NCI-H2227 (cell line): ENCODE results near the gene ZNF236.
A peak's percentile ranks its signal among the peaks of the same experiment; 100 is the strongest.

Experiments
- DNase-seq: peaks from one replicate; lab custom pipeline; 2025; ENCODE audit not compliant: unreplicated experiment; lab: John Stamatoyannopoulos, UW

The ZNF236 gene

GRCh38 chr18:76970770-76971559 lies 148.6 kb downstream of the ZNF236 start:
- DNase-seq: no peak

- DNase-seq: no peak
Observed at GRCh38 chr18:76972241-76972640, 149.9 kb downstream of the ZNF236 start.

DNA sequence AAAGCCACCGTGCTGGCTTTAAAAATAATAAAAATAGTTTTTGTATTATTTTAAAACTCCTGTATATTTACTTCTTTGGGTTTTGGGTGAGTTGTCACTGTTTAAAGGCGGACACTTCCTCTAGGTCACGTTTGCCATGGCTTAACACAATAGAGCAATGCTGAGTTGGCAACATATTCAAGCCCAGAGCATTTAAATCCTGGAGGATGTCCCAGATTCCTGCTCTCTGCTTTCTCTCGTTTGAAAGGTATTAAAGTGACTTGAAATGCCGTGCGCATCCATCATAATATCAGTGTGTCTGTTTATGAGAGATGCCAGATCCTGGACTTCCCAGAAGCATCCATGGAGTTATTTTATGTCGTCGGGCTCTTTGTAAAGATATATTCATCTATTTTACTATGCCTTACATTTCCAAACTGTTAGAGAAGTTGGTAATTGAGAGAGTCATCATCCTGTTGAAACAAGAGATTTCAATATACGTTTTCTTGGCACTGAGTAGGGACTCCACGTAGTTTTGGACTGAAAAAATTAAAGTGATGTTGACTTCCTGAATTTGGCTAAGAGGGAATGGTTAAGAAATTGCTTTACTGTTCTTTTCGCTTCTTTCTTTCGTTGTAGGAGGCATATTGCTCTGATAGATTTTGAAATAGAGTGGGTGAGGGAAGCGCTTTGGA lies 150.6 kb downstream of the ZNF236 start:
- no peak for DNase-seq

- no peak for DNase-seq
Observed at GRCh38 chr18:76973520-76974266, 151.3 kb downstream of the ZNF236 start.

- no peak for DNase-seq
Observed at GRCh38 chr18:76974386-76974785, 152.0 kb downstream of the ZNF236 start.

DNA sequence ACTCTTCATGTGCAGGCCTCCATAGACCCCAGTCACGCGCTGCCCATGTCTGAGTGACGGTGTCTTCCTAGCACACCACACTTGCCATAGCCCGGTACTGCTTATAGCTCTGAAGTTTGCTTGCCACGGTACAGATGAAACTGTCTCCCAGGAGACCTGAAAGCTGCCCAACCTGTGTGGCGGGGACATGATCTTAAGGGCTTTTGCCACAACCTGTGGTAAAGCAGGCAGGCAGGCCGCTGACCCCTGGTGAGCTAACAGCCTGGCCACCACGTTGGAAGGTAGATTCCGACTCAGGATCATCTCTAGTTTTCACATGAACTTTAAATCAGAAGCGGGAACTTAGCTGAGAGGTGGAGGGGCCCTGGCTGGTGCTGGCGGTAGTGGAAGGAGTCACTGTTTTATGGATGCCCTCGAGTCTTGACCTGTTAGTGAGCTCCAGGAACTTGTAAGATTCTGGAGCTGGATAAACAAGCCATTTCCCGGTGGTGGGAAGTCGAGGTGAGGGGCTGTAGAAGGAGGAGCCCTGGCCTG lies 153.3 kb downstream of the ZNF236 start:
- DNase-seq: no peak

GRCh38 chr18:76977108-76977621 lies 154.8 kb downstream of the ZNF236 start:
- peak; percentile 72 for DNase-seq

DNA sequence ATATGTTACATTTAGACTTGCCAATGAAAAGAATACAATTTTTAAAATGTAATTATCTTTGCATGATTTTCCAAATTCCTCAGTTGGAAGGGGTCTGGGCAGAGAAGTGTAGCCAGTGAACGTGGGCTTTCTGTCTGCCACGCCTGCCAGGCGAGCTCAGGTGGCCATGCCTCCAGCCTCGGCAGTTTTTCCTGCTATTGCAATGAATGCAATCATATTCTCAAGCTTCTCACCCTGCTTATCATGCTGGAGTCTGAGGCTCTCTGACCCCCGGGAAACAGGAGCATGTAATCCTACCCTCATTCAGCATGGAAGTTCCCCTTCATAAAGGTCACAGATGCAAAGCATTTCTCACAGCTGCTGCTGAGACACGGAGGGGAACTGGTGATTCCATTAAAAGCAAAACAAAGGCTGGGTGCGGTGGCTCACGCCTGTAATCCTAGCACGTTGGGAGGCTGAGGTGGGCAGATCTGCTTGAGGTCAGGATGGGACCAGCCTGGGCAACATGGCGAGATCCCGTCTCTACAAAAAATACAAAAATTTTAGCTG lies 155.4 kb downstream of the ZNF236 start:
- DNase-seq: peak; percentile 28

- no peak for DNase-seq
Observed at GRCh38 chr18:76978616-76979015, 156.3 kb downstream of the ZNF236 start.

DNA sequence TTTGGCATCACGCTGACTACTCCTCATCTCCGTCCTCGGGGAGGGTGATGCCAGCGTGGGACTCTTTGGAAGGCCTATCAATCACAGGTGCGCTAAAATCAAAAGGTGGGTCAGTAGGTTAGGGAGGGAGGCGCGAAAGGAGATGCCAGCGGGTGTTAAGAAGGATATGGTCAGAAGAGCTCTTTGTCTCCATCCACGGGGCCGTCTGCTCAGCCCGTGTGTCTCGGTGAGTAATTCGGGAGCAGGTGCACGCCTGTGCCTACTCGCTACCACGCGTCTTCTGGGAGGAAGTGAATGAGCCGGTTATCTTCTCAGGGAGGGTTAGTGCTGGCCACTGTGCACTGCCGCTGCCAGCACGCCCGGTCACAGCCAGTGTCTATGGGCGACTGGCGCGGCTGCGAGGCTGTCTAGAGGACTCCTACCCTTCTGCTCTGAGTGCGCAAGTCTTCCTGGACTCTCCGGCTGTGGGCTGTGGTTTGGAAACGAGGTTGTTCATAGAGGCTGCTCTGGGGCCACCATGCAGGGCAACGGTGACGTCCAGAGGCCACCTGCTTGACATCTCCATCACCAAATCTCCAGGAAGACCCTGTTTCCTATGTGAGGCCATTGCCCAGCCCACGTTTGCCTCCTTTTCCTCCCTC lies 156.9 kb downstream of the ZNF236 start:
- no peak for DNase-seq

DNA sequence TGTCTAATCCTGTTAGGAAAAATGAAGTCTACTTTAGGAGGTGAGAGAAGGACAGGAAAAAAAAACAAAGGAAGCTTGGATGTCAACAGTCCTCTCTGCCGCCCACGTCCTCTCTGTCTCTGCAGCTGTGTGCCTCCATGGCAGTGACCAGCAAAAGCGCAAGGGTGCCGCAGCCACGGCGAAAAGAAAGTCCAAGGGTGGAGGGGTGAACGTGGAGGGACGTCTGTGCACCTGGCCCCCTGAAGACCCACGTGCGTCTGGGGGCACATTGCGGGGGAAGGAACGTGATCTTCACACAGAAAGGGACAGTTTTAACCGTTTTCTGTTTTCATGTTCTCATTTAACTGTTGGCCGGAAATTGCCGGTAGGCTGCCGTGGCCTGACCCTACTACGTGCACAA lies 157.5 kb downstream of the ZNF236 start:
- DNase-seq: no peak

GRCh38 chr18:76980663-76981395 lies 158.5 kb downstream of the ZNF236 start:
- no peak for DNase-seq

DNA sequence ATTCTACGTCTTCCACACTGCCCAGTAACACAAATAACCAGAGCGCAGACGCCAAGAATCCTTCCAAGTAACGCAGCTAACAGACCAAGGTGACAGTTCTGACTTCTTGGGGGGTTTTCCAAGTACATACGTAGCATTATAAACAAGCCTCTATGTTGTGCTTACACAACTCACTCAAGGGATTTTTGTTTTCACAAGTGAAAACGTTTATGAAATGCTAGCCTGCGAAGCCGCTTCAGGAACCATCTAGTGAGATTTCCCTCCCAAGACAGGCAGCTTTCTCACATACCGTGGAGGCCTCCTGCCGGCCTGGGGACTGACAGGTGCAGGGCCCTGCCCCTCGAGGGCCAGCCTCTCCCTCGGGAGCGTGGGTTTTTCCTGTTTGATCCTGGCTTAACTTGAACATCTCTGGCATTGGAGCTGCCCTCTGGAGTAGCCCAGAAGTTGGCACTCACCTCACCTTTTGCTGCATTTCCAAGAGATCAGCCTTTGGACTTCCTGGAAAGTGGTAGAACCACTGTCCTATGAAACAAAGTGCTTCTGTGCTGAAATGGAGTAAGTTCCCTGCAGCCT lies 159.1 kb downstream of the ZNF236 start:
- no peak for DNase-seq

GRCh38 chr18:76982038-76982437 lies 159.7 kb downstream of the ZNF236 start:
- no peak for DNase-seq

GRCh38 chr18:76982841-76983583 lies 160.7 kb downstream of the ZNF236 start:
- peak; percentile 85 for DNase-seq

GRCh38 chr18:76983613-76984051 lies 161.3 kb downstream of the ZNF236 start:
- DNase-seq: no peak

DNA sequence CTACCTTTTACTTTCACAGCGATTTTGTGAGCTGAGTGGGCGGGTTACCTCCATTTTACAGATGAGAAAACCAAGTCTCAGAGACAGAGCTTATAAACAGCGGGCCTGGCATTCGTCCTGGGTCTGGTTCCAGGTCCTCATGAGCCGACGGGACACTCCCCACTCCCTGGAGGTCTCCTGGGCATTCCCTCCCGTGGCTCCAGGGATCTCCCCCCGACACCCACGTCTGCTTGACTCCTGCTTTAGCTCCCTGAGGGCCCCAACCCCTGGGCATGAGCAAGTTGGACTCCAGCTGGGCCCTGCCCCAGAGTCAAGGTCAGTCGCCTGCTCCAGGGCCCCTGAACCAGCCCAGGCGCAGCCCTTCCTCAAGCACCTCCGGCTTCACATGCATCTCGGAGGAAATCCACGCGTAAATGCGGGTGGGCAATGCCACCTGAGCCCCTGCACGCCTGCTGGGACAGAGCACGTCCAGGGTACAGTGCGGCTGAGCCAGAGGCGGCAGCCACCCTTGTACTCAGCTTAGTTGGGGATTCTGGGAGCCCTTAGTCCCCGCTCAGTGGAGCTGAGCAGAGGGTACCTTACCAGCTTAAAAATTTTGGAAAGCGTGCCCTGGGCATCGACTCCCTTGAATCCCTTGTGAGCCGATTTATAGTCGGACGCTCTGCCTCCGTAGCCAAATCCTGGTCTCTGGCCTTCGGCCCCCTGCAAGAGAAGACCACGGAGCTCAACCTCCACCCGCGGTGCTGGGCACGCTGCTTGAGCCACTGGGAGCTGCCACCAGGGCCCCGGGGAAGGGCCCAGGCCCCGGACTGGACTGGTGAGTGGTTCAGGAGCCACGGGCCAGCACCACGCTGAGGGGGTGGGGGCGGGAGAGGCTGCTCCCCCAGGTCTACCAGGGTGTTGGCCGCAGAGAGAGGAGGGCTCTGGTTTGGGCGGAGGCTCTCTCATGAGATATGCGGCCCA lies 162.1 kb downstream of the ZNF236 start:
- DNase-seq: no peak
